MV-4-11 (cell line): Measurements from ENCODE around the gene AIP.
A peak's percentile ranks its signal among the peaks of the same experiment; 100 is the strongest.
"Not testable (repeated sequence)": the region's sequence is repeated elsewhere in the genome, so short reads cannot be mapped to it uniquely, and the experiment has no call there.

Experiments
- DNase-seq: peaks from one replicate; lab custom pipeline; 2025; lab: John Stamatoyannopoulos, UW

Gene AIP

DNA sequence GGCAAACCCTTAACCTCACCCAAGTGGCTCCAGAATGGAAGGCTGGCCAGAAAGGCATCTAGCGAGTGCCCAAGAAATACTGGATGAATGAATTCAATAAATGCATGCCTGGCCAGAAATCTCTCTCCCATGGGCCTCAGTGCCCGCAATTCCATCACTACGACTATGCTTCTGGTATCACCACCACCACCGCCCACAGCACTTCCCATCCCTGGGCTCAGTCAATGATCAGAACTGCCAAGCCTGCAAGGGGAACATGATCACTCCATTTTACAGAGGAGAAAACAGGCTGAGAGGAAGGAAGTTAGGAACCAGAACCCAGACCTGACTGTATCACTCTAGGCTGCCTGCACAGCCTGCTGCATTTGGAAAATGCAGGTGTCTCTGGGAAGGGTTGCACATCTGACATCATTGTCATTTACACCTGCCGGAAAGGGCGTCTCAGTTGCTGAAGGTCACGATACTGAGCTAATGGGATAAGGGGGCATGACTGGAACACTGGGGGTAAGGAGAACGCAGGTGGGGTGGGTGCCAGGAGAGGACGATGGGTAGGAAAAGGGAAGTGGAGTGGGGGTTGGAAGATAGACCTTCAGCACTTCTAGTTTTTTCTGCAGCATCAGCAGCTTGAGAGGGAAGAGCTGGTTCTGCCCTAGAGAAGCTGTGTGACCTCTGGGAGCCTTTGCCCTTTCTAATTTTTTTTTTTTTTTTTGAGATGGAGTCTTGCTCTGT, 33.5 kb upstream of the AIP start:
- DNase-seq = no peak

DNA sequence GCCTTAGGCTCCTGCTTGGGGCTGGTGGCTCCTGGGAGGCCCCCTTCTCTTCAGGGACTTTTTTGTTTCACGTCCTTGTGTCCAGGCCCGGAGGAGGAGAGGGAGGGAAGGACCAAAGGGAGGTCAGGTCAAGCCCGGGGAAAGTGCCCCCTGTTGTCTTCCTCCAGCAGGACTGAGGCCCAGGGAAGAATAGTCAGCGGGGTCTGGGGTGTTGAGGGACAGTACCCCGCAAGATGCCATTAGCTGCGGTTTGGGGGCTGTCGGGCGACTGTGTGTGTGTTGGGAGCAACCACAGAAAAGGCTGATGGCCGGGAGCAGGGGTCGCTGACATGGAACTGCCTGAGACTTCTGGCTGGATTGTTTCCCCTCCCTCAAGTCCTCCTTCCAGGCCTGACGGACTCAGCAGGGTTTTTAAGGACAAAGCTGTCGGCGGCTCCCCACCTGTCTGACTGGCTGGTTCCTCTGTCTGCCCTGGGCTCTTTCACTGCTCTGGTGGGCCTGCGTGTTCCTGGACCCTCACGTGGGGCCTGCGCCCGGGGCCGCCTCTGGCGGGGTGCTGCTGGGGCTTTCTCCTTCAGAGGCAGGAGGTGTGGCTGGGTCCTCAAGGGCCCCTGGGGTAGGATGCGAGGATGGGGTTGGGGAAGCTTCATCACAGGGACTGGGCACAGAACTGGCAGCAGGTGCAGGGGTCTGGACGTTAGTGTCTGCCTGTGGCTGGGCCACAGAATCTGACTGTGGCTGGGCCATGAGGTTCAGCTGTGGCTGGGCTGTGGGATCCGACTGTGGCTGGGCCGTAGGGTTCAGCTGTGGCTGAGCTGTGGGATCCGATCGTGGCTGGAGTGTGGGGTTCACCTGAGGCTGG, 31.8 kb upstream of the AIP start:
- no peak for DNase-seq

DNA sequence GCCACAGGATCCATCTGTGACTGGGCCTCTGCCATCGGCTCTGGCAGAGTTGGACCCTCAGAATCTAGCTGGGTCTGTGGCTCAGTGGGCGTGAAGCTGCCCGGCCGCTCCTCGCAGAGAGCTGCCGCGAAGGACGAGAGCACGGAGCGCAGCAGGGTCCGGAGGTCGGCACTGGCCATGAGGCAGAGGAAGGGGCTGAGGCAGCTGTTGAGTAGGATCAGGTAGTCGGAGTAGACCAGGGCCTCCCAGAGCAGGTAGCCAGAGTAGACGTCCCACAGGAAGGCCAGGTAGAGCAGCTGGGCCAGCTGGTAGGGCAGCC, 31.2 kb upstream of the AIP start:
- DNase-seq = no peak

DNA sequence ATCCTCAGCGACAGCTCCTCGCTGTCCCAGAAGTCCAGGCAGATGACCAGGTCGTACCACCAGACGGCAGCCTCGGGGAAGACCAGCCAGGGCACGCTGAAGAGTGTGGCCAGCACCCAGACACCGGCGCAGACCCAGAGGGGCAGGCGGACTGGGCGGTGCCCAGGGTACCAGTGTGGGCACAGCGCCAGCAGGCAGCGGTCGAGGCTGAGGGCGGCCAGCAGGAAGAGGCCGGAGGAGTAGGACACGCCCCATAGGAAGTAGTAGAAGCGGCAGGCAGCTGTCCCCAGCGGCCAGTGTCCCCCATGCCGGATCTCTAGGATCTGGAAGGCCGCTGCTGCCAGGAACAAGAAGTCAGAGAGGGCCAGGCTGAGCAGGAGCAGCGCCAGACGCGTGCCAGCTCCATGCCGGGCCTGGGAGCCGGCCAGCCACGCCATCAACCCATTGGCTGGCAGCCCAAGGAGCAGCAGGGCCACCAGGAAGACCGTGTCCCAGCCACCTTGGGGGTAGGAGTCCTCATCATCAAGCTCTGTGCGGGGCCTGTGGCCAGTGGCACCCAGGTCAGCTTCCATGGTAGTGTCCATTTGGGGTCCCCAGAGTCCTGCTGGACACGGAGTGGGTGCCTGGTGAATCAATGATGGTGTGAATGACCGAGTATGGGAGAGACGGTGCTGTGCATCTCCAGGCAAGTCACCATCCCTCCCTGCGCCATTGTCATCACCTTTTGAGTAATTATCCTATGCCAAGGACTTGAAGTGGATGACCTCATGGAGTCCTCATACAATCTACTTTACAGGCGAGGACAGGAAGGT, 30.5 kb upstream of the AIP start, which contains the start of gene GPR152:
Gene GPR152 (minus strand): TSS at position 589 of the 812 bp plus-strand sequence. CDS start 5 bp downstream, at position 584.
- no peak for DNase-seq

DNA sequence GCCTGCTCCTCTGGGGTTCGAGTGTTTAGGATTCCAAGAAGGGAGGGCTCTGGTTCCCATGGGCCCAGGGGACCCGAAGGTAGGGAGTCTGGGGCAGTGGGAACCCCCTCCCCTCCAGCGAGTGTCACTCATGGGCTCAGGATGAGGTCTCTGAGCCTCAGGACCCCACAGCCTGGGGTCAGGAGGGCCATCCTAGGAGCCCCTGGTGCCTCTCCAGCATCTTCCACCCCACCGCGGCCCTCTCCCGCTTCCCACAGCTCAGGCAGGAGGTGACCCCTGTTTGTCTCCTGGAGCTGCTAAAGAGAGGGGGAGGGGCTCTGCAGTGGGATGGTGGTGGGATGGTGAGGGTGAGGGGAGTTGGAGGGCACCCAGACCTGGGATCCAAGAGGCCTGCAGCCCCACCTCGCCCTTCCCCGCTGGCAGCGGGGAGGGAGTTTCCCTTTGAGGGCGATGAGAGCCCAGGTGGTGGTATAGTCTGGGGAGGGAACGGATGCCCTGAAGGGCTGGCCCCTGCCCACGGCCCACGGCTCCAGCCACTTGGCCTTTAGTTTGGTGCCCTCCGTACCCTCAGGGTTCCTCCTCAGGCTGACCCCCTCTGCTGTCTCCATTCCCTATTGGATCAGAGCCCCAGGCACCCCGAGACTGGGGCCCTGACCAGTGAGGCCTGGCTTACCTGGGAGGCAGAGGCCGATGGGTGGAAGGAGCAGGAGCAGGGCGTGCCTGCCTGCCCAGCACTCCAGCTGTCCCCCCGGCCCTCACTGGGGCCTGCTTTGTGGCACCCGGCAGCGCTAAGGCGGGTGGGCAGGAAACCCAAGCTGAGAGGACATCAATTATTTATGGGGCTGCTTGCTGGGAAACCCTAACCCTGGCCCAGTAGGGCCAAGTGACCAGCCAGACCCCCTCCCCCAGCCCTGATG, 28.8 kb upstream of the AIP start:
- no peak for DNase-seq

DNA sequence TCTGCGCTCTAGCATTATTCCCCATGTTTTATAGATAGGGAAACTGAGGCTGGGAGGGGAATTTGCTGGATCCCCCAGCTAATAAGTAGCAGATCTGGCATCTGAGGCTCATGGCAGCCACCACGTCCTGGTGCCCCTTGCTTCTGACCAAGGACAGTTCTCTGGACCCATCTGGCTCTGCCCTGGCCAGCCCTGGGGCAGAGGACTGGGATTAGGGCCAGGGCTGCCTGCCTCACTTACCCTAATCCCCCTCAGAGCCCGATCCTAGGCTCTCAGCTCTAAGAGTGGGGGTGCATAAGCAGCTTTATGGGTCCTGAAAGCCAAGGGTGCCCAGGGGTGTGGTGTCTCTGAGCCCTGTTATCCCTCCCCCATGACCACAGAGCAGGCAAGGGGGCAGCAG, 27.8 kb upstream of the AIP start, which contains the start of gene CABP4:
Gene CABP4 (plus strand): TSS at position 301 of the 400 bp plus-strand sequence. CDS start 70 bp downstream, at position 371.
- no peak for DNase-seq

DNA sequence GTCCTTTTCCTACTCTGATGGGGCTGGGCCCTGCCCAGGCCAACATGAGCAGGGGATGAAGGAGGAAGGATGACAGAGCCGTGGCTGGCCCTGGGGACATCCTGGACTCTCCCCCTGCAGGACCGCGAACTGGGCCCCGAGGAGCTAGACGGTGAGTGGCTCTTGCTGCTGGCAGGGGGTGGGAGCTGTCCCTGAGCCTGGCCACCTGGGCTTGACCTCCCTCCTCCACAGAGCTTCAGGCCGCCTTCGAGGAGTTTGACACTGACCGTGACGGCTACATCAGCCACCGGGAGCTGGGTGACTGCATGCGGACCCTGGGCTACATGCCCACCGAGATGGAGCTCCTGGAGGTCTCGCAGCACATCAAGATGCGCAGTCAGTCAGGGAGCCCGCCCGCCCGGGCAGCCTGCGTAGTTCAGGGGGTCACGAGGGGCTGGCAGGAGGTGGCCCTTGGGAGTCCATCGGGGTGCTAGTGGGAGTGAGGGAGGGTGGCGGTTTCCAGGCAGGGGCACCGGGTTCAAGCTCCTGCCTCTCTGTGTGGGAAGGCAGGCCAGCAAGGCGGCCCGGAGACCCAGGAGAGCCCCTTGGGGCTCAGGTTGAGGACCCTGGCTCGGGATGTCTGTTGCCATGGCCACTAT, 26.6 kb upstream of the AIP start:
- no peak for DNase-seq

DNA sequence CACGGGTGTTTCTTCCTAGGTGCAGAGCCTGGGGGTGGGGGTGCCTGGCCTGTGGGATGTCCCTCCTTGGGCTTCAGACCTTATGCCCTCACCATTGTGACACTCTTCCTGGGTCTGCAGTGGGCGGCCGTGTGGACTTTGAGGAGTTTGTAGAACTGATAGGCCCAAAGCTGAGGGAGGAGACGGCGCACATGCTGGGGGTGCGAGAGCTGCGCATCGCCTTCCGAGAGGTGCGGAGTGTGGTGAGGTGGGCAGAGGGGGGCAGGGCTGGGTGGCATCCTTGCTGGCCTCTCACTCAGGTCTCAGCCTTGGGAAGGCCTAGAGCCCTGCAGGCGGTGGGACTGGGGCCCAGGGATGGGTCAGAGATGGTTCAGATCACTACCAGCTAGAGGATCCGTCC, 25.4 kb upstream of the AIP start:
- DNase-seq = no peak

DNA sequence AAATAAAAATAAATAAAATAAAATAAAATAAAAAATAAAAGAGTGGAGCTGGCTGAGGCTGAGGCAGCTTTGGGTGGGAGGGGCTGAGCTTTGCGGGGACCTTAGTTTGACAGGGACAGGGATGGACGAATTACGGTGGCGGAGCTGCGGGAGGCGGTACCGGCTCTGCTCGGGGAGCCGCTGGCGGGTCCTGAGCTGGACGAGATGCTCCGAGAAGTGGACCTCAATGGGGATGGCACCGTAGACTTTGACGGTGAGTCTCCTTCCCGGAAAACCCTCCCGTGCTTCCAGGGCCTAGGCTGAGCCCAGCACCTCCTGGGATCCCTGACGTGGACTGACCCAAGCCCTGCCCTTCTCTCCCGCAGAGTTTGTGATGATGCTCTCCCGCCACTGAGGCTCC, 24.6 kb upstream of the AIP start:
- no peak for DNase-seq

DNA sequence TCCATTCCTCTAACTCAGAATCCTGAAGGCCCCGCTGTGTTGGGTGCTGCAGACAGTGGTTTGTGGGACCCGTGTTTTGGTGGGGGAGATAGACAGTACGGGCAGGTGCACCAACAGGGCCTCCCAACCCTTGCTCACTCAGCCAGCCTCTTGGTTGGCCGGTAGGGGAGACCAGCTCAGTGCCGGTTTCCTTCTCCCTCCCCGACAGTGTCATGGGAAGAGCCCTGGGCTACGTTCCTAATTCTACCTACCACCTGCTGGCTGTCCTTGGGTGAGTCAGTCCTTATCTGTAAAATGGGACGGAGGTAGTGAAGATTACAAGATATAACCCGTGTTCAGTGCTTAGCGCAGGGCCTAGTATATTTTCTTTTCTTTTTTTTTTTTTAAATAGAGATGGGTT, 19.6 kb upstream of the AIP start:
- DNase-seq = no peak

DNA sequence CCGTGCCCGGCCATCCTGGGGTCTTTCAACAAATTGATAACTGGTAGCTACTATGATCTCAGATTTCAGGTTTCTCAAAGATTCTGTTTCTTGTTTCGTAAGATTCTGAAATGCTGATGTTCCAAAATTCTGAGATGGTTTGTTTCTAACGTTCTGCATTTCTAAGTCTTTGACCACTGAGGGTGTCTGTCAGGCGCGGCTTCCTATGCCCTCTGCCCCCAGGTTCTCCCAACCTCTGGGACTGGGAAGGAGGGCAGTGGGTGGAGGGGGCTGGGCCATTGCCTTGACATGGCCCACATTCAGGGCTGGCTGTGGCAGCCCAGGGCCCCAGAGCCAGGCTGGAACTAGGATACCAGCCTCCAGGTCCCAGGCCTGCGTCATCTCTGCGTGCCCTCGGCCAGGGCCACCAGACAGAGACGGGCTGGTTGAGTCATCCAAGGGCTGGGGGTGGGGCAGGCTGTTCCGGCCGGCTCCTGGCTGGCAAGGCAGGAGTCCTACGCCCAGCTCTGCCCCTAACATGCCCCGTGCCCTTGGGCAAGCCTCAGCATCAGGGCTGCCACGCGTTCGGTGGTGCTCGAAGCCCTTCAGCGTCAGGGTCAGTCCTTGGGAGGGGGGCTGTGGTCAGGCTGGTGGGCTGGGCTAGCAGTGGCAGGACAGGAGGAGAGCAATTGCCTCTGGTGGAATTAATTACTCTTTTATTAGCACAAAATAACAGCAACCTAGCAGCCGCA, 19.0 kb upstream of the AIP start:
- DNase-seq = peak; percentile 87

DNA sequence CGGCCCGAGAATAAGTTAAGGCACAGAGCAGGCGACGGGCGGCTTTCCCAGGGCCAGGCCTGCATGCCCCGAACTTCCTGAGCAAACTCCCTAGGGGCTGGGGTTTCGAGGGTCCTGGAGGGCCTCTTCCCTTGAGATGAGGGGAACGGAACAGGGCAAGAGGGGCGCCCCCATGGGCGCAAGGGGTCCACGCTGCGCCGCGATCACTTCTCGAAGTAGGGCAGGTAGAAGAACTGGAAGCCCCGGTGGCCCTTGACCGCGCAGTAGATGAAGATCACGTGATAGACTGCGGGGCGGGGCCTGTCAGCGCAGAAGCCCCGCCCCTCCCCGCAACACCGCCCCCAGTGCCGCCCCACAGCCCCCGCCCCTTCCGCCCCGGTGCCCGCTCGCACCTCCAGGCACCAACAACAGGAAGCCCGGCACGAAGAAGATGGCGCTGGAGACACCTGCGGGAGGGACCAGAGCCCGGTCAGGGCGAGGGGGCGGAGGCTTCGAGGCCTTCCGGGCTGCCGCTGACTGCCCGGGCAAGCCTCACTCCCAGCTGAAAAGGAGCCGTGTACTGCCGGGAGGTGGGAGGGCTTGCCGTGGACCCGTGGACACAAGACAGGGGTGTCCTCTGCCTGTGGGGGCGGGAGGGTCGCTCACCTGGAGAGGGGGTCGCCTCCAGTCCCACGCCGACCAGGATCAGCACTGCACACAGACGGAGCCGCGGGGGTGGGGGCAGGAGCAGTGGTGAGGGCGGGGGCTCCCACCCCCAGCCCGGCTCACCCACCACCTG, 18.2 kb upstream of the AIP start:
- peak; percentile 76 for DNase-seq

DNA sequence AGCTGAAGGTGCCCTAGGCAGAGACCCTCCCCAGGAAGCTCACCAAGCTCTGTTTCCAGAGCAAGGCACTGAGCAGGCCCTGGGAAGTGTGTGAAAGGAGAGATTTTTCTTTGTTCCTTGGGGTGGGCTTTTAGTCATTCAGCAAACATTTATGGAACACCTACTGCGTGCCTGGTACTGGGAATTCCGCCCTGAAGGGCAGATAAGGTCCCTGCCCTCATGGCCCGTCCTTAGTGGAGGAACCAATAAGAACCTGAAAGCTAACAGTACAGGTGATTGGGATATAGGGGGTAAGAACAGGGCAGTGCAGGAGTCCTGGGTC, 17.7 kb upstream of the AIP start:
- DNase-seq = no peak

DNA sequence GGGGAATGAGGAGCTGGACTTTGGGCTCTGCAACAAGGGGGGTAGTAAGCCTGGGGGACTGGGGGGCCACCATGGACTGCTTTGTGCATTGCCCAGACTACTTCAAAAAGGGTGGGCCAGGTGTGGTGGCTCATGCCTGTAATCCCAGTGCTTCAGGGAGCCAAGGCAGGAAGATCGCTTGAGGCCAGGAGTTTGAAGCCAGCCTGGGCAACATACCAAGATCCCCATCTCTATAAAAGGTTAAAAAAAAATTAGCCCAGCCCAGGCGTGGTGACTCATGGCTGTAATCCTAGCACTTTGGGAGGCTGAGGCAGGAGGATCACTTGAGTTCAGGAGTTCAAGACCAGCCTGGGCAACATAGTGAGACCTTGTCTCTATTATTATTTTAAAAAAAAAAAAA, 17.3 kb upstream of the AIP start:
- not testable (repeated sequence) for DNase-seq

DNA sequence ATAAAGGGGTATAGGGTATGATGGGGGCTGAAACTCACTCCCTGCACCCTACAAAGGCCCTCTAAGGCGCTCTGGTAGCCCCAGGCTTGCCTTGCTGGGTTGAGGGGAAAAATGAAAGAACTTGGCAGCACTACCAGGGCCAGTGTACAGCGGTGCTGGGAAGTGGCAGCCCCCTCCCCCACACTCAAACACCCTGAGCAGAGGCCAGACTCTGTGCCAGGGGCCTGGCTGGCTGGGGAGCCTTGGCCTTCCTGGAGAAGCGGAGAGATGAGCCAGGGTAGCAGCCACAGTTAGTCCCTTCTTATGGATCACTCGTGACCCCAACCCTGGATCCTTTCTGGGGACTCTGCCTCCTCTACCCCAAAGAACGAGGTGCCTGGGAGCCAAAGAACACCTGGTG, 16.5 kb upstream of the AIP start:
- no peak for DNase-seq

DNA sequence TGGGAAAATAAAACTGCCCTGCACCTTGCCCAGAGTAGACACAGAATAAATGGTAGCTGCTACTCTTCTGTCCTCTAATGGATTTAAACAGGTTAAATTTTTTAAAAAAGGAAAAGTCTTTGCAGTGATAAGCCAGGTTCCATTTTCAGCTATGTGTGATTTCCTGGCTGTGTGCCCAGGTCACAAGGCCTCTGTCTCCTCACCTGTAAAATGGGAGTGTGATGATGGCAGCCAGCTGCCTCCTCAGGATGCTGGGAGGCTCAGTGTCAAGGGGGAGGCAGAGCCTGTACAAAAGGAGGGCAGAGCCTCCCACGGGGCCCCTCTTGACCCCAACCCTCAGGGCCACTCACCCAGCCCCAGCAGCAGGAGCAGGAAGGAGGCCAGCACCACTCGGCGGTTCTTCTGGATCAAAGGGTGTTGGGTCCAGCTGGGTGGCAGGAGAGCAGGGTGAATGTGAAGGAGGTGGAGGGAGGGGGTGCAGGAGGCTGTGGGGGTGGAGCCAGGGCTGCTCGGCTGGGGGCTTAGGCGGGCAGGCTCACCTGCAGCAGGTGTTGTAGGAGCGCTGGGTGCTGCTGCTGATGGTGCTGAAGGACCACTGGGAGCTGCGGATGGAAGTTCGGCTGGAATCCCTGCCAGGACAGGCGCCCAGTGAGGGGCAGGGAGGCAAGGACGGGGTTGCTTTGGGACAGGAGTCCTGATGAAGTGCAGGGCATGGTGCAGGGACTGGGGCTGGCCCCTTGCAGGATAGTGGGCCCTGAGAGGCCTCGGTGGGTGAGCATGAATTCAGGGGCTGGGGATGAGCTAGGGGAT, 15.7 kb upstream of the AIP start:
- no peak for DNase-seq

DNA sequence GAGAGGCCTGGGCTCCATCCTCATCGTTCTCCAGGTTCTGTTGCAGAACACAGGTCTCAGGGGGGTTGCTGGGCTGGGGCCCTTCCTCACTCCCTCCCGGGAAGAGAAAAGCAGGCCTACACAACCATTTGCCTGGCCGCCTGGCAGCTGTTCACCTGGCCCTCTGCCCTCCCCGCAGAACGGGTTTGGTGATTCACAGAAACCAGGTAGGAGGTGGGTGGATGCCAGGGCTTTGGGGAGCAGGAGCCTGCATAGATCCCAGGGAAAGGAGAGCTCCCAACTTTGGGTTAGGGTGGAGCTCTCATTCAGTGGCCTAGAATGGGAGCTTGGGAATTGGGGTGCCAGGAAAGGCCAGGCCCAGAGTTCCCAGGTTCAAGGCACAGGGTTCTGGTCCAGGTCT, 14.8 kb upstream of the AIP start:
- DNase-seq = no peak

DNA sequence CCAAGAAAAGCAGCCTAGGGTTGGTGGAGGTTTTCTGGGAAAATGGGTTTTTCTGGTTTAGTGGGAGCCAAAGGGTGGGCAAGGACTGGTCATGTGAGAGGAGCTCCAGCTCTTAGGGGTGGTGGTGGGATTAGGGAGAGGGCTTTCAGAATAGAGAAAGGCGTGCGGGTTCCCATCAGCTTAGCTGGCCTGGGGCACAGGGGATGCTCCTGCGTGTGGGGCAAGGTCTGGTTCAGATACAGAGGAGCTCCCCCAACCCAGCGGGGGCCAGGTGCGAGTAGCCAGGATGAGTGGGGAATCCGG, 14.4 kb upstream of the AIP start:
- DNase-seq = no peak
